HG02973 (cell line): Measurements from ENCODE around the gene MUSTN1.
A peak's percentile ranks its signal among the peaks of the same experiment; 100 is the strongest.

Experiments used
- ATAC-seq: cut with Tn5 transposase; IDR thresholded peaks from one replicate; pipeline ENCODE4 v1.9.1; 2021; ENCODE audit warnings: moderate library complexity; ENCODE audit not compliant: unreplicated experiment

MUSTN1 gene

DNA sequence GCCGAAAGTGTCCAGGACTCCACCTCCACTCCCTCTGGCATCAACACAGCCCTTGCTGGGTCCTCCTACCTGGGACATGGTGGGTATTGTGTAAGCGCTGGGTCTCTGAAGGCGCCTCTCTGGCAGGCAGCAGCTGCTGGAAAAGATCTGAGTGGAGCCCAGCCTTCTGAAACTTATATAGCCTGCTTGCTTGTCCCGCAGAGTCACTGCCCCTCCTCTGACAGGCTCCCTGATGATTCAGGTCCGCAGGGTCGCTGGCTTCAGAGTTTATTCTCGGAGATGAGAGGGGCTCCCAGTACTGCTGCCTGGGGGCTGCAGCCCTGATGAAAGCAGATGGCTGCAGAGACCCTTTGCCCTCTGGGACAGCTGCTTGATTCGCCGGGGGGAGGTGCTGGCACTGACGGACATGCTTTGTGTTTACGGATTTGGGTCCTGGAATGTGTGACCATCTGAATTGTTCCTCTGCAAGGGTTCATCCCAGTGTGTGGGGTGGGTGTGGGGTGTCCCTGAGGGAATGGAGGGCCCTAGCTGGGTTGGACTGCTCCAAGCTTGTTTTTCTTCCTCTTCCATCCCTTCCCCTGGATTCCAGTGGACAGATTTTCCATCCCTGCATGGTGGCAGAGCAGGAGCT is at the start of gene MUSTN1:
Gene MUSTN1, minus strand, starts transcription at position 149 of the 631 bp plus-strand sequence. Its CDS starts 71 bp downstream, at position 78.
- ATAC-seq = no peak

DNA sequence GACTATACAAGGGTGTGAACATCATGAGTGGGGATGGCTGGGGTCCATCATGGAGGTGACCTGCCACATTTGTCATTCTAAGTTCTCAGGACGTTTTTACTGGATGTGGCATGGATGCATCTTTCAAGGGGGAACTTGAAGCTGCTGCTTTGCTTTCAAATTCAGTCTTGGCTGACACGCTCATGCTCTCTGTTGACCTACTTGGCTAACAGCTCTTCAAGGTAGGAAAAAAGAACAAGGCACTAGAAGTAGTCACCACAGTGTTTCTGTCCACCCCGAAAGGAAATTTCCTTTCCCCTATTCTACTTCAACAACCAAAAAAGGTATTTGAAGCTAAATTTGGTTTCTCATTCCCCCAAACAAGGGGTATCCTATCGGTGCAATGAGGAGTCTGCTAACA is 47.6 kb upstream of the MUSTN1 start:
- ATAC-seq = no peak

GRCh38 chr3:52881871-52882270 is 47.1 kb upstream of the MUSTN1 start:
- ATAC-seq = no peak

GRCh38 chr3:52880474-52880873 is 45.7 kb upstream of the MUSTN1 start:
- peak; percentile 68 for ATAC-seq

DNA sequence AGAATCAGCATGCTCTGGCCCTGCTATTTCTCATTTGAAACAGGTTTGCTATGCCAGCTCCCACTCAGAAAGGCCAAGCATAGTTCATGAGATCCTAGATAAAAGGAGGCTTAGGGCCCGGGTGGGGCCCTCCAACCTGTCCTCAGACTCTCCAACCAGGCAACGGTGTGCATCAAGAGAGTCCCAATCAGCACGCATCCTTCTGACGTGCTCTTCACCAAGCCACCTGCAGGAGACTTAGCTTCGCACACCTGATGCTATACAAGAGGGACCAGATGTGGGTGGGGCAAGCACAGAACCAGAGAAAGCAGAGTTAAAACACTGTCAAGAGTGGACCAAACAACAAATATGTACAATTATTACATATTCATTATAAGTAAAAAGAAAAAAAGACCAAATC is 45.2 kb upstream of the MUSTN1 start:
- ATAC-seq = no peak

GRCh38 chr3:52879581-52879980 is 44.8 kb upstream of the MUSTN1 start:
- no peak for ATAC-seq

- no peak for ATAC-seq
Observed at GRCh38 chr3:52879090-52879489, 44.3 kb upstream of the MUSTN1 start.

DNA sequence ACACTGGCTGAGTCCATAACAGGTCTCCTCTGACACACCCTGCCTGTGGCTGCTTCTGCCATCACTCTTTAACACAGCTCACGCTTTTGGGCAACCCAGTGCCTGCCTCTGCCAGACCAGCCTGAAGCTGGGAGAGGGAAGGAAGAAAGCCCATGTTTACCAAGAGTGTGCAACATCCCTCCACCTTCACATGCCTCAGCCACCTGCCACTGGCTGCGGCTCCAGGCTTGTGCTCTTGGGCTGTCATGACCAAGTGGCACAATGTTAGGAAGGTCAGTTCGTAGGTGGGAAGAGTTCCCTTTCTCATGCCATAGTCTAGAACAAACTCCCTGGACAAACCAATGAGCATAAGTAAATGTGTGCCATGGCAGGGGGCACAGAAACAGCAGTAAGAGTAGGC is 42.3 kb upstream of the MUSTN1 start:
- ATAC-seq = no peak

GRCh38 chr3:52874864-52875587 is 40.2 kb upstream of the MUSTN1 start:
- ATAC-seq = no peak

DNA sequence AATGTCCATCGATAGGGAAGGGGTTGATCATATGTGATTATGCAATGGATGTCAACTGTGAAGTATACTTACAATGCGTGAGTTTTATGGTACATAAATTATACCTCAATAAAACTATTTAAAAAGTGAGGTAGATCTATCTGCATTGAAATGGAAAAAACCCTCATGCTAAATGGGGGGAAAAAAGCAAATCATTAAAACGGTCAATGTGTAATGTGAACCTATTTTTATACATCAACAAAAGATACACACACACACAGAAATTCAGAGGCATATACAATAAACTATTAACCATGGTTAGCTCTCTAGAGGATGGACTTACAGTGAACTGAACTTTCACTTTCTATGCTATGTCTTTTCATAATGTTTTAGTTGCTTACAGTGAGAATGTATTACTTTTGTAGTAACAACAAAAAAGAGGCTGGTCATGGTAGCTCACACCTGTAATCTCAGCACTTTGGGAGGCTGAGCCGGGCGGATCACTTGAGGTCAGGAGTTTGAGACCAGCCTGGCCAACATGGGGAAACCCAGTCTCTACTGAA is 39.4 kb upstream of the MUSTN1 start:
- no peak for ATAC-seq

DNA sequence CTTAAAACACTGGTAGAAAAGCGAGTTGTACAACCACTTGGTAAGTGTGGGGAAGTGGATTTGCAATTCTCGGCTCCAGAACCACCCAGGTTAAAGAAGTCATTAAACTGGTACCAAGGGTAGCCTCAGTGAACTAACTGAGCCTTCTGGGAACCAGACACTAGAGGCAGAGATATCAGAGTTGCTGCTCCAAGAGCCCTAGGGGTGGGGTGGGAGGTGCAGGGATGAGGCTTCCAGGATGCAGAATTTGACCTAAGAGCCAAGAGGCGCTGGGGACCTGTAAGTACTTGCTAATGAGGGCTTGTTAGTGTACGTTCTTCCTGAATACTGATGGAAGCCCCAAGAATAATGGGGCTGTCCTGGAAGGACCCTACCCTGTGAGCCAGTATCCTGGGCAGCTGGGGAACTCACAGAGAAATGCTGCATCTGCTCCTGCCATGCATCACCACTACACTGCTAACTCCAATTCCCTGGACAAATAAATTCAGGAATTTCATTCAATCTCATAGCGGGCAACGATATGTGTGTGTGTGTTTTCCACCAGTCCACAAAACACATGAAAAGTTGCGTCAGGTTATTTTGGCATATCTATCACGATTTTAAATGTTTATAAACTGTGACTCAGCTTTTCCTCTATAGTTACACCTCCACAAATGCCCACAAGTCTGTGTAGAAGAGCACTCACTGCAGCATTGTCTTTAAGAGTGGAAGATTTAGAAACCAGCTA is 38.8 kb upstream of the MUSTN1 start:
- no peak for ATAC-seq

DNA sequence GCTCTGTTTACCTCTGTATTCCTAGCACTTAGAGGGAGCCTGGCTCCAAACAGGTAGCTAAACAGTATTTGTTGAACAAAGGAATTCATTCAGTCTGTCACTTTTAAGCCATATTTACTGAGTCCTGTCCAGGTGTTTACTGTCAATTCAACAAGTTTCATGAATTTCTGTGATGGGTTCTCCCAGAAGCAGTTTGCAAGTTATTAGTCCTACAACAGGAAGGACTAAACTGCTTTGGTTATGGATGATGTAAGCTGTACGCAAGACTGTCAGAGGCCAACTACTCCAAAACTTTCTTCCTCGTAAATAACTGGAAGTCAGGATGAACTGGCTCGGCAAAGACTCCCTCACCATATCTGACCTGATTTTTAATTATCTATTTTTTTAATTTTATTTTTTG is 37.4 kb upstream of the MUSTN1 start:
- ATAC-seq = no peak

- no peak for ATAC-seq
Observed at GRCh38 chr3:52871761-52872160, 36.9 kb upstream of the MUSTN1 start.

DNA sequence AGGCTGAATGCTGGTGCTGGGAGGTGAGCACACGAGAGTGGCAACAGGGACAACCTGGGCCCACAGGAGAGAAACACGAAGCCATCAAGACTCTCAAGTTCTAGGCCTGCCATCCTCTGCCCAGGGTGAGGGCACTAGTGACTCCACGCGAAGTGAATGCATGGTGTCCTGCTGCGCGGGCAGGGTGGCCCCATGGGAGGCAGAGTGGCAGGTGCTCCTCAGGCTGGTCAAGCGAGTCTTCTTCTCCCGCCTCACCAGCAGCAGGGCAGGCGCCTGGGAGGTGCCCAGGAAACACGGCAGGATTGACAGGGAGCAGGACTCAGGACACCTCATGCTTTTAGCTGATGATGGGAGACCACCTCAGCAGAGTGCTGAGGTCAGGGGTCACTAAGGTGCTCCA is 35.7 kb upstream of the MUSTN1 start:
- ATAC-seq = no peak

- ATAC-seq = no peak
Observed at GRCh38 chr3:52866427-52866826, 31.6 kb upstream of the MUSTN1 start.

DNA sequence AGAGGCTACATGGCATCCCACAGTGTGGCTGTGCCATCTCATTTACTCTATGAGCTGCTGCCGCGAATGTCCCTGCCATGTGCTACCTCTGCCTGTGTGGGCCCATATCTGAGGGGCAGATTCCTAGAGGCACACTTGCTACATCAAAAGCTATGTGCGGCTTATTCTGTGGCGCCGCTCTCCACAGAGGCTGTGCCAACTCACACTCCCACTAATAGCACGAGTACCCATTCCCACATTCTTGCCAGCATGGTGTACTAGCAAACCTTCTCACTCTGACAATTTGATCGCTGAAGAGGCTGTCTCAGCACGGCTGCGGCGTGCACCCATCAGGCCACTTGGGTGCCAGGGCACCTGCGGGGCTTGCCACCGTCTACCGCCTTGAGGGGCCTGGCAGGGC is 31.2 kb upstream of the MUSTN1 start:
- ATAC-seq = no peak

- ATAC-seq = no peak
Observed at GRCh38 chr3:52860424-52860768, 25.6 kb upstream of the MUSTN1 start.

- no peak for ATAC-seq
Observed at GRCh38 chr3:52859686-52860423, 25.0 kb upstream of the MUSTN1 start.

GRCh38 chr3:52857864-52858263 is 23.0 kb upstream of the MUSTN1 start:
- no peak for ATAC-seq

DNA sequence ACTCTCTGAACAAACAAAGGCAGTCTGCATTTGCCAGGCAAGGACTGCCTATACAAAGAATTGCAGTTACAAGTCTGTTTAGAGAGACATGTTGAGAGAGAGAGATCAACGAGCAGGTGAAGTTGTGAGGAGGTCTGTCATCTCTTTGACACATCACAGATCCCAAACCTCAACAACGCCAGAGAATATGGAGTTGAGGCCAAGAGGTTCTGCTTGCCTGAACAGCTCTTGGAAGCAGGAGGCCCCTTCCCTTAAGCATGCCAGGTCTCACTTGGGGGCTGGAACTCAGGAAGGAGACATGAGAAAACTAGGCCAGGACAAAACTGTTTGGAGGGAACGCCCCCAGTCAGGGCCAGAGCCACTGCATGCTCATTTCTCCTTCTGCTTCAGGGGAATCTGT is 22.3 kb upstream of the MUSTN1 start:
- no peak for ATAC-seq

- ATAC-seq = no peak
Observed at GRCh38 chr3:52856666-52857065, 21.8 kb upstream of the MUSTN1 start.
